Muscle of back (tissue), 11 donors: ENCODE measurements around the gene SPTBN1. TPM values are rescaled to one million over a fixed set of nuclear protein-coding genes. Genes with fewer than 3 reads are reported as not detected.
"Not testable (repeated sequence)": the region's sequence is repeated elsewhere in the genome, so short reads cannot be mapped to it uniquely, and the experiment has no call there.

Source experiments
- DNase-seq, 3 donors: peaks; one replicate each; pipeline versions ENCODE4 v3.0.0 to v3.0.0-alpha.2; 2013
- polyA plus RNA-seq, 10 donors: library from polyadenylated mRNA; unstranded; fragments of 120-200 nt; gene quantifications; one replicate each; pipeline ENCODE4 v1.2.1, GENCODE V29; 2013; ENCODE audit not compliant: insufficient read length in 10 of 10

SPTBN1 gene
- polyA plus RNA-seq, 10 donors: 223 to 358 (median 266) TPM

- DNase-seq: peak in 1 of 3 donors; percentile 76
These were observed 10.7 kb downstream of the SPTBN1 start for GRCh38 chr2:54466870-54467269.

GRCh38 chr2:54468673-54469072 lies 12.5 kb downstream of the SPTBN1 start:
- peak; percentile 62 to 87 (median 78) for DNase-seq

DNA sequence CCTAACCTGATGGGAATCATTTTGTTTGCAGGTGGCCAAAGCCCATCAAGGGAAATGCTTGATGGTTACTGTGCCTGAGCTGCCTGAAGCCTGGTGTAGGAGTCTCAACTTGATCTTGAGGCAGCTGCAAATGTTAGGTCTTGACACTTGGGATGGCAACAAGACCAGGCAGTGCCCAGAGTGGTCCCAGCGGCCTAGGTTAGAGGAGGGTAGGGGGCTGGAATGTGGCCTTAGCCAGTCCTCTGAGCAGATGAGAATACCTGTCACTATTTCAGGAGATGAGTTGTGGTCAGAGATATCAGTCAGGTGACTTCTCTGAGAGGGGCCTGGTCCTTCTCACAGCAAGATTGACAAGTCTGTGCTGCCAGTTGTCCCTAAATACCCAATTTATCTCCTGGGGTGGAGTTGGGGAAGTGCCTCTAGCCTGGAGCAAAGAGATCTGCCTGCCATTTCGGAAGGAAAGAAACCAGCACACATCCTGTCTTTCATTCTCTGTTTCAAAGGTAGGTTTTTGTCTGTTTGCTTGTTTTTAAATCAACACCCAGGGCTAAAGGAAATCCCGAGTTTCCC lies 13.4 kb downstream of the SPTBN1 start:
- DNase-seq: no peak

- DNase-seq: peak in 1 of 3 donors; percentile 62
These were observed 14.3 kb downstream of the SPTBN1 start for GRCh38 chr2:54470266-54470938.

GRCh38 chr2:54471221-54471711 lies 15.1 kb downstream of the SPTBN1 start:
- DNase-seq: peak; percentile 67 to 93 (median 77)

DNA sequence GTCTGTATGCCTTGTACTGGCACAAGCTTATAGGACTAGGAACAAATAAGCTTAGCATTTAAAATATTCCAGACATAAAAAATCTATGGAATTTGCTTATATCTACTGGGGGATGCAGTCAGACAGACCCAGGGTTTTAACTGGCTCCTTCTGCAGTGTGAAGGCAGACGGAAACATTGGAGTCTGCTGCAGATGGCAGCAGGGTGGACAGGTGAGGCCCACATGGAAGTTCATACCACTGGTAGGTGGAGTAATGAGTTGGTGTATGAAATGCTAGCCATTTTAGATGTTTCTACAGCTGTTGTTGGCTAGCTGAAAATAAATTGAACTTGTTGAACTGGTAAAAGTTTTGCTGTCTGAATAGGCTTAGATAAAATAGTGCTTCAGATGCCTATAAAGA lies 17.7 kb downstream of the SPTBN1 start:
- DNase-seq: no peak

DNA sequence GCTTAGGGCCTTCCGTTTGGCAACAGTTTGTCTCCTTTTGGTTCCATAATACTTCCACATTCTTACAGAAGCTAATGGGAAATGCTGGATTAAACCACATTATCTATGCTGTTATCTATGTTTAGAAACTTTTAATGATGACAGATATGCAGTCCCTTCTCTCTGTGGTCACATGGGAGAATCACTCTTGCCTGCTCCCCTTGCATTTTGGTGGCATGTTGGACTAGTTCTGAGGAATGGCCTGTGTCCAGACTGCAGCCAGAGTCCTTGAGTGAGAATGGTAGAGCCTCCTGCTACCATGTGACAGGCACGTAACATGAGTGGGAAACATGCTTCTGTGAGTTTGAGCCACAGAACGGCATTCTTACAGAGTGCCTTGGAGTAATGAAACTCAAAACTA lies 19.2 kb downstream of the SPTBN1 start:
- no peak for DNase-seq

DNA sequence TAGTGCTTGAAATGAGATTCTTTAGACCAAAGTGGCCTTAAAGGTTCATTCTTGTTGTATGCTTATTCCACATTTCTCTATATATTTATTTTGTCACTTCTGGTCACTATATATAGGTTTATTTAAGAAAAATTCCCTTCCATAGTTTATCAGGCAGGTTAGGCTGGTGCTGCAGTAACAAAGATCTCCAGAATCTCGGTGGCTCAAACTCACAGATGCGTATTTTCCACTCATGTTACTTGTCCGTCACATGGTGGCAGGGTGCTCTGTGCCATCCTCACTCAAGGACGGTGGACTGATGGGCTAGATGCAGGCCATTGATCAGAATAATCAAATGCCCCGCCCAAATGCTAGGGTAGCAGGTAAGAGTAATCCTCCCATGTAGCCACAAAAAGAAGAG lies 19.8 kb downstream of the SPTBN1 start:
- DNase-seq: no peak

GRCh38 chr2:54476852-54477251 lies 20.7 kb downstream of the SPTBN1 start:
- no peak for DNase-seq

DNA sequence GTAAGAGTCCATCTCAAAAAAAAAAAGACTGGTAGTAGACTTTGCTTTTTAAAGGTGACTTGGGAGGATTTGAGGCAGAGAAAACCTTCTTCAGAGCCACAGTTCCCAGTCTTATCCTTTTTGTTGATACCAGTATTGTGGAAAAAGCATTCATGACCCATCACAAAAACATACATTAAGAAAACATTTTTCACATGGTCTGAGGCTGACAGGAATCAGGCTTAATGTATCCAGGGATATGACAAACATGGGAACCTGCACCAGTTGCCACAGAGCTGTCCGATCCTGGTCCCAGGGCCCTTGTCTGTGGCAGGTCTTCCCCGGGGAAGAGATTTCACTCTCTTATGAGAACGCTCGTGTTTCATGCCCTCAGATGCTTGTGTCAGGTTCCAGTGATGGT lies 21.8 kb downstream of the SPTBN1 start:
- no peak for DNase-seq

- no peak for DNase-seq
These were observed 22.8 kb downstream of the SPTBN1 start for GRCh38 chr2:54478899-54479298.

DNA sequence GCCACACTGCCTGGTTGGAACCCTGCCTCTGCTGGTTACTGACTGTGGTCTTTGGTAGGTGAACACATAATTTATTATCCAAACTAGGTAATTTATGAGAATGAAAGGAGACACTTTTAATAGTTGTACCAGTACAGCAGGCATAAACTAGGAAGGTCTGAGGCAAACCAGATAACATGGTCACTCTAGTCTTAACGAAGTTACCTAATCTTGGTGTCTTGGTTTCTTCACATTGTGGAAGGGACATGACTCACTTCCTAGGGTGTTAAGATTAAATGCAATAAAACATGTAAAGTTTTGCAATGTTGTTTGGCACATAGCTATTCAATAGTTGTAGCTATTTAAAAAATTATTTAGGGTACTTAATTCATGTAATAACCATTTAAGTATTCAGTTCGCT lies 23.3 kb downstream of the SPTBN1 start:
- no peak for DNase-seq

- DNase-seq: no peak
These were observed 23.9 kb downstream of the SPTBN1 start for GRCh38 chr2:54480025-54480424.

GRCh38 chr2:54481686-54482085 lies 25.6 kb downstream of the SPTBN1 start:
- no peak for DNase-seq

GRCh38 chr2:54482715-54483114 lies 26.6 kb downstream of the SPTBN1 start:
- DNase-seq: peak; percentile 58 to 80 (median 67)

DNA sequence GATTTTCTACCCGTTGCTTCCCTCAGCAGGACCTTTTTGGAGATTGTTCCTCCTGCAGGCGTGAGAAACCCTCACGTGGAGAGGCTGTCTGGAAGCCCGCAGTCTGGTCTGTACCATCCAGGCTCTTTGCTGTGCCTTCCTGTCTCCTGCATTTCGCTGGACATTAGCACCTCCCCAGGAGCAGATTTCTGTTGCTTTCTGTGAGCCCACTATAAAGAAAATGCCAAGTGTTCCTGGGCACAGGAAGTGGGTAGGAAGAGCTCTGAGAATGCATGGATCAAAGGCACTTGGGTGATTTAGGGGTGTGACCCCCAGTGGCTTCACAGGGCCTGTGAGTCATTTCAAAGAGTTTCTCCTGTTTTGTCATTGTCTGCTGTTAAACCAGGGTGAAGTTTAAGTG lies 27.3 kb downstream of the SPTBN1 start:
- DNase-seq: no peak

- DNase-seq: not testable (repeated sequence)
These were observed 29.6 kb downstream of the SPTBN1 start for GRCh38 chr2:54485756-54486155.

GRCh38 chr2:54486766-54487165 lies 30.6 kb downstream of the SPTBN1 start:
- no peak for DNase-seq

GRCh38 chr2:54490863-54491262 lies 34.7 kb downstream of the SPTBN1 start:
- DNase-seq: no peak

- DNase-seq: no peak
These were observed 36.2 kb downstream of the SPTBN1 start for GRCh38 chr2:54492335-54492734.

DNA sequence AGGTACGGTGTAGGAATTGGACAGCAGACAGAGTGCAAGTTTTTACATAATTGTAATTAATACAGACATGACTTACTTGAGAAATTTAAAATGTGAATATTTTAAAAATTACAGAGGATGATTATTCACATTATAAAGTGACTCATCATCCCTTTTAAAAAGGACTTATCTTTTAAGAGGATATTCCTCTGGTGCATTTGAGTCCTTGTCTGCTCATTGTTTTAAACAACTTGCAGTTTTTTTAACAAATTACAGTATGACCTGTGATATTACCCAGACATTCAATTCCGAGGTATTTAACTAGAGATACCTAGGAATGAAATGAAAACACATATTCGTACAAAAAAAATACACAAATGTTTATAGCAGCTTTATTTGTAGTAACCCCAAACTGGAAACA lies 38.0 kb downstream of the SPTBN1 start:
- DNase-seq: no peak

DNA sequence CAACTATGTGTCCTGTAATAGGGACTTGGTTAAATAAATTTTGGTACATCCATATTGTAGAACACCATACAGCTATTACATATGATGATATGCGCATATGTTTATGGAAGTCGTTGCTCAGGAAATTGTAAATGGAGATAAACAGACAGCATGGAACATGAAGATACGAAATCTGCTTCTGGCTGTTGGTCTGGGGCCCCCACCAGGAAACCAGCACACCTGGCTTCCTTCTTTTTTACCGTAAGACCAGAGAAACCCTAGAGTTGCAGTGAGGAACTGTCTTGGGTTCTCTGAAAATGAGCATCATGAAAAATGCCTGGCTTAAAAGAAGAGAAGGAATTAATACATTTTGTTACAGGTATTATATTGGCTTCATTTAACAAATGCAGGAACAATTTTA lies 40.8 kb downstream of the SPTBN1 start:
- no peak for DNase-seq

DNA sequence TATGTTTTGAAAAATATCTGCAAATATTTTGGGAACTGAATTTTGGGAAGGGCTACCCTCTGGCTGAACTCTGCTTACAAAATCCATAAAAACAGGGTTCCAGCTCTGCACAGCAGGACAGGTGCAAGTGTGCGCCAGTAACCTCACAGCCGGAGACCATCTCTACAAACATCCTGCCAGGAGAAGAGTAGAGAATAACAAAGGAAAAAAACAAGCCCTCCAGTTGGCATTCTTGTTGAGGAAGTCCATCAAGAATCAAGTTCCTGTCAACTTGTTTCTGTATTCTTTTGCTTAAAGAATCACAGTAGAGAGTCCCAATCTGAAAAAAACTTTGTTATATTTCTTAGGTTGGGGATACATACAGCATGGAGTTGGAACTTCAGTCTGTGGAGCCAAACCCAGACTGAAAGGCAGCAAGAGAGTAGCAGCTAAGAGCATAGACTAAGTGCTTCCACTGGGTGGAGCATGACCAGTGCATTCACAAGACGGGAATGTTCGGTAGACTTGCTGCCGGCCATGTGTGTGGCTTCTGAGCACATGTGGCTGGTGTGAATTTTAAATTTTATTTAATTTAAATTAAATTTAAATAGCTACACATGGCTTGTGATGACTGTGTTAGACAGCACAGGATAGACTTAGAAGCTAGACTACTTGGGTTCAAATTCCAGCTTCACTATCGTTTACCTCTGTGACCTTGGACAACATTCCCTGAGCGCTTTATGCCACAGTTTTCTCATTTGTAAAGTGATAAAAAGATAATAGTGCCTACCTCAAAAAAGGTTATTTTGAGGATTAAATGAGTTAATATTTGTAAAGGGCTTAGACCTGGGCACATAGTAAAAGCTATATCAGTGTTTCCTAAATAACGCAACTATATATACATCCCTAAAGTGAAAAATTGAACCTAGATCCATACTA lies 41.9 kb downstream of the SPTBN1 start:
- peak; percentile 61 to 79 (median 64) for DNase-seq
